Chondrocyte (in vitro differentiated cells): ENCODE data around the gene NPHP4. TPM values are rescaled to one million over a fixed set of nuclear protein-coding genes. Genes with fewer than 3 reads are reported as not detected.

Source experiments
- DNase-seq: peaks from one replicate; pipeline ENCODE4 v3.0.0; 2021; ENCODE audit warnings: mixed read lengths, low spot score
- H3K27ac Mint-ChIP-seq: one replicate; pipeline ENCODE4 v1.8.0; 2021; ENCODE audit warnings: mild to moderate bottlenecking, moderate library complexity, mixed read lengths; ENCODE audit not compliant: unreplicated experiment
- H3K27me3 Mint-ChIP-seq: 2 replicates; pipeline ENCODE4 v1.8.0; 2021; ENCODE audit warnings: low read depth, mixed read lengths
- H3K36me3 Mint-ChIP-seq: 2 replicates; pipeline ENCODE4 v1.8.0; 2021; ENCODE audit warnings: low read depth, mixed read lengths
- H3K4me1 Mint-ChIP-seq: 2 replicates; pipeline ENCODE4 v1.8.0; 2021; ENCODE audit warnings: low read depth, mild to moderate bottlenecking, mixed read lengths
- H3K4me3 Mint-ChIP-seq: one replicate; pipeline ENCODE4 v1.8.0; 2021; ENCODE audit warnings: mild to moderate bottlenecking, moderate library complexity, mixed read lengths; ENCODE audit not compliant: unreplicated experiment
- H3K9me3 Mint-ChIP-seq: 2 replicates; pipeline ENCODE4 v1.8.0; 2021; ENCODE audit warnings: low read depth, mixed read lengths
- total RNA-seq: library from RNA; stranded (reverse); gene quantifications from 3 replicates; pipeline ENCODE4 v1.2.1, GENCODE V29; 2021
- TF ChIP-seq, protein P1 (sequence below): fragments of 200-600 bp; sonication (generic); IDR thresholded peaks from 2 replicates; pipeline ENCODE4 v1.5.0; 2021; ENCODE audit warnings: antibody characterized with exemption, mild to moderate bottlenecking, moderate library complexity

The NPHP4 gene
- total RNA-seq, 1 donor from 2014 or later, result 8.7 TPM

DNA sequence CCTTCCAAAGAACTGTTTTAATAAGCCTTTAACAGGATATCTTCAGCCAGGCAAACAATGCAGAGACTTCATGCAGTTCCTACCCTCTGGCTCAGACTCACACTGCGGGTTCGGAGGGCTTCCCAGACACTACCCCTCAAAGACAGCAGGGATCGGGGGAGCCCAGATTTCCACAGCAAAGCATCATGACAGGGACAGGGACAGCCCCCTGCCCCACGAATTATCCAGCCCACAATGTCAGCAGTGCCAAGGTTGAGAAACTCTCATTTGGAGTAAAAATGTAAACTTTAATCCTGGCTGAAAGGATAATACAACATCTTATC lies 20.1 kb downstream of the NPHP4 start:
- DNase-seq, result no peak
- TF ChIP-seq, protein P1, sequence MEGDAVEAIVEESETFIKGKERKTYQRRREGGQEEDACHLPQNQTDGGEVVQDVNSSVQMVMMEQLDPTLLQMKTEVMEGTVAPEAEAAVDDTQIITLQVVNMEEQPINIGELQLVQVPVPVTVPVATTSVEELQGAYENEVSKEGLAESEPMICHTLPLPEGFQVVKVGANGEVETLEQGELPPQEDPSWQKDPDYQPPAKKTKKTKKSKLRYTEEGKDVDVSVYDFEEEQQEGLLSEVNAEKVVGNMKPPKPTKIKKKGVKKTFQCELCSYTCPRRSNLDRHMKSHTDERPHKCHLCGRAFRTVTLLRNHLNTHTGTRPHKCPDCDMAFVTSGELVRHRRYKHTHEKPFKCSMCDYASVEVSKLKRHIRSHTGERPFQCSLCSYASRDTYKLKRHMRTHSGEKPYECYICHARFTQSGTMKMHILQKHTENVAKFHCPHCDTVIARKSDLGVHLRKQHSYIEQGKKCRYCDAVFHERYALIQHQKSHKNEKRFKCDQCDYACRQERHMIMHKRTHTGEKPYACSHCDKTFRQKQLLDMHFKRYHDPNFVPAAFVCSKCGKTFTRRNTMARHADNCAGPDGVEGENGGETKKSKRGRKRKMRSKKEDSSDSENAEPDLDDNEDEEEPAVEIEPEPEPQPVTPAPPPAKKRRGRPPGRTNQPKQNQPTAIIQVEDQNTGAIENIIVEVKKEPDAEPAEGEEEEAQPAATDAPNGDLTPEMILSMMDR, result no peak
- no peak overlapping the region for H3K27ac Mint-ChIP-seq
- peaks cover 4% of the 10 kb centered on the region for H3K36me3 Mint-ChIP-seq
- no peaks in the 10 kb centered on the region for H3K4me1 Mint-ChIP-seq
- H3K9me3 Mint-ChIP-seq, result no peaks in the 10 kb centered on the region
- H3K4me3 Mint-ChIP-seq, result no peak overlapping the region
- H3K27me3 Mint-ChIP-seq, result no peaks in the 10 kb centered on the region

DNA sequence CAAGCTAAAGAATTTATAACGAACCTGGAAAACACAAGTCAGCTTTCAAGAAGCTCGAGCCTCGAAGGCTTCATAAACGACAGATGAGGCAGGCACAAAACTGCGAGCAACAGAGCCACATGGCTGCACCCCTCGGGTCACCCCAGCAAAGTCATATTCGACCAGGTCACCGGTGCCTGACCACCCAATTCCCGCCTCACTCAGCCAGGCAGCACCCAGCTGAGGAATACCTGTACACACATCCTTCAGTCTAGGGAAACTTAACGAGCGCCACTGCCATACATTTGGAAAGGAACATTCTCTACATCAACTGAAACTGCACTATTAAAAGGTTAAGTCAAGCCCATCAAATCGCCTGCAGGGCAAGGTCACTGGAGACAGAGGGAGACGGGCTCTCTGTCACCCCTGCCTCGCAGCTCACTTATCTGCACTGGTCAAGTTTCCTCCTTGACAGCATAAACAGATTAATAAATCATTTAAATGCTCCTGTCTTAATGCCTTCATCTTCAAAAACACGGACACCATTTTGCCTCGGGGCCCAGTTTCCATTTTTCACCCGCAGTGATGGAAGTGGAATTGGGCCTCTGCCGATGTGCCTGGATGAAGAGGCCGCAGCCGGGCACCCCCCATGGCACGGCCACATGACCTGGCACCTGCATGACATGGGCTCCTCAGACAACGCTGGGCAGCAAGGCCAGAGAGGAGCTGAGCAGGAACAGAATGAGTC lies 20.6 kb downstream of the NPHP4 start:
- no peak overlapping the region for H3K4me3 Mint-ChIP-seq
- no peaks in the 10 kb centered on the region for H3K4me1 Mint-ChIP-seq
- peaks cover 1% of the 10 kb centered on the region for H3K36me3 Mint-ChIP-seq
- no peaks in the 10 kb centered on the region for H3K9me3 Mint-ChIP-seq
- no peak for DNase-seq
- no peaks in the 10 kb centered on the region for H3K27me3 Mint-ChIP-seq
- TF ChIP-seq, protein P1, result no peak
- H3K27ac Mint-ChIP-seq, result no peak overlapping the region

DNA sequence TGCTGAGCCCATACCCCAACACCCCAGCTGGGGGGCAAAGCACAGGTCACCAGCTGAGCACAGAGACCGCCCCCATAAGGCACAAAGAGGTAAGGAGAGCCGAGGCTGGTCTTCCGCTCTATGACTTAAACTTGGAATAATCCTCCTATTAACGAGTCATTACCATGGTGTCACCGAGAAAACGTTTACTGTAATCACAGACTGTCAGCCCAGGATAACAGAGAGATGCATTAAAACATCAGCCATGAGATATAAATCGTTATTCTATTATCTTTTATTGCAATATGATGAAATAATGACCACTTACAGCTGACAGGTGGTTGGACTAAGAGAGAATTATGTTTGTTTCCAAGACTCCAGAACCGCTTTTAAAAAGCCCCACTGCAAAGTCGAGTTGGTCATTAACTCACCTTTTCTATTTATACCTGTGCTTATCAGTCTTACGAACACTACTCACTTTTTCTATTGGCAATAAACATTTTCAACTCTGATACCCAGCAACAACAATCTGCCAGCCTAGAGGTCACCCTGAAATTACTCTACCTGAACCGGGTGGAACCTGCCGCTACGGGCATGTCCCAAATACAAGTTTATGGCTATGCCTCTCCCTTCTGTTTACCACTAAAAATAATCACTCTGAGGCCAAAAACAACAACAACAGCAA lies 21.5 kb downstream of the NPHP4 start:
- no peak for DNase-seq
- Mint-ChIP-seq H3K9me3 (no peaks in the 10 kb centered on the region), H3K4me3 (no peak overlapping the region)

DNA sequence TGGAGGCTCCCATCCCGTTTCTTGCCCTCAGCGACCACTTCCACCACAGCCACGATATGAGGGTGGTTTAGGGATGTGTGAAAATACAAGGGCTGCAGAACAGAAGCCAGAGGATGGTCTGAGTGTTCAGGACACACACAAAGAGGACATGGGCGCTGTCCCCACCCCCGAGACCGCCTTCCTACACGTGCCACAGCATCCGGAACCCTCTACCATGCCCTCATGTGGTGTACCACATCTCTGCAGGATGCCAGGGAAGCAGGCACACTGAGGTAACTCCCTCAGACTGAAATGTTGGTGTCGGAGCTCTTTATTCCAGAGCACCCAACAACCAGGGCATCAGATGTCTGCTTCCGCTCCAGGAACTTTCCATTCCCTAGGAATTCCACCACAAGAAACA lies 23.1 kb downstream of the NPHP4 start:
- Mint-ChIP-seq H3K9me3 (no peaks in the 10 kb centered on the region), H3K36me3 (peaks cover 5% of the 10 kb centered on the region), H3K4me1 (no peaks in the 10 kb centered on the region), H3K4me3 (no peak overlapping the region), H3K27ac (no peak overlapping the region), H3K27me3 (no peaks in the 10 kb centered on the region)
- no peak for DNase-seq
- TF ChIP-seq, protein P1, result no peak

More for the DNA sequence above, 21.5 kb downstream of the NPHP4 start:
- Mint-ChIP-seq H3K36me3 (peaks cover 3% of the 10 kb centered on the region), H3K27ac (no peak overlapping the region), H3K4me1 (no peaks in the 10 kb centered on the region), H3K27me3 (no peaks in the 10 kb centered on the region)
- TF ChIP-seq, protein P1, result no peak

DNA sequence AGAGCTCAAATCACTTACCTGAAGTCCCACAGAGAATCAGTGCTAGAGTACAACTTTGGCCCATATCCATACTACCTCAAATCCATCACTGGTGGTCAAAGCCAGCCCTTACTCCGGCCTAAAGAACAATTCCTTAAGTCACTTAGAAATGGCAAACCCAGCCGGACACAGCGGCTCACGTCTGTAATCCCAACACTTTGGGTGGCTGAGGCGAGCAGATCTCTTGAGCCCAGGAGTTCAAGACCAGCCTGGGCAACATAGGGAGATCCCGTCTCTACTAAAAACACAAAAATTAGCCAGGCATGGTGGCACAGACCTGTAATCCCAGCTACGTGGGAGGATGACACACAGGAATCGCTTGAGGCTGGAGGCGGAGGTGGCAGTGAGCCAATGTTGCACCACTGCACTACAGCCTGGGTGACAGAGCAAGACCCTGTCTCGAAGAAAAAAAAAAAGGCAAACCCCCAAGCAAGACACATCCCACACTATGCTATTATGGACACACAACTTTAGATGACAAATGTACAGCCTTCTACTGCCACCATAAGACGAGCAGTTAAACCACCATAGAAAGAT lies 24.0 kb downstream of the NPHP4 start:
- Mint-ChIP-seq H3K4me1 (no peaks in the 10 kb centered on the region), H3K36me3 (peaks cover 5% of the 10 kb centered on the region), H3K27me3 (no peaks in the 10 kb centered on the region), H3K4me3 (no peak overlapping the region), H3K27ac (no peak overlapping the region), H3K9me3 (no peaks in the 10 kb centered on the region)
- DNase-seq, result no peak
- TF ChIP-seq, protein P1, result no peak
